ENCODE results near the gene GLB1L.

The GLB1L gene

GRCh38 chr2:219219784-219220532 is 25.3 kb downstream of the GLB1L start:
- DNase-seq = no peak

- DNase-seq = peak; percentile 62
Observed at GRCh38 chr2:219218732-219219701, 26.2 kb downstream of the GLB1L start, which contains the start of gene ABCB6. Gene ABCB6, minus strand, starts transcription at chr2:219218958. Its CDS starts 285 bp downstream, at chr2:219218673.

- peak; percentile 62 for DNase-seq
Observed at GRCh38 chr2:219218217-219218731, 27.0 kb downstream of the GLB1L start.

DNA sequence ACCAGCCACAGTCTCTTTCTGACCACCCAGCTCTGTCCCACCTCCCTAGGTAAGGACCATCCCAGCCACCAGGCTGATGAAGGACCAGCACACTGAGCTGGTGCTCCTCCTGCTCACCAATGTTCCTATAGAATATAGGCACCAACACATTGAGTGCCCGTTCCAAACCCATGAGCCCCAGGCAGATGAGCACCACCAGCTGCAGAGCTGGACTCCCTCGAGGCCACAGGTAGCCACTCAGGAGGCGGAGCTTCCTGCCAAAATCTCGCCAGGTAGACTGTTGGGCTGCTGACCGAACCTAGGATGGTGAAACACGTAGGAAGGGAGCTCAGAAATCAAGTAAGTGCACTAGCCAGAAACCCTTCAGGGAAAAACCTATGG is 28.7 kb downstream of the GLB1L start:
- no peak for DNase-seq

DNA sequence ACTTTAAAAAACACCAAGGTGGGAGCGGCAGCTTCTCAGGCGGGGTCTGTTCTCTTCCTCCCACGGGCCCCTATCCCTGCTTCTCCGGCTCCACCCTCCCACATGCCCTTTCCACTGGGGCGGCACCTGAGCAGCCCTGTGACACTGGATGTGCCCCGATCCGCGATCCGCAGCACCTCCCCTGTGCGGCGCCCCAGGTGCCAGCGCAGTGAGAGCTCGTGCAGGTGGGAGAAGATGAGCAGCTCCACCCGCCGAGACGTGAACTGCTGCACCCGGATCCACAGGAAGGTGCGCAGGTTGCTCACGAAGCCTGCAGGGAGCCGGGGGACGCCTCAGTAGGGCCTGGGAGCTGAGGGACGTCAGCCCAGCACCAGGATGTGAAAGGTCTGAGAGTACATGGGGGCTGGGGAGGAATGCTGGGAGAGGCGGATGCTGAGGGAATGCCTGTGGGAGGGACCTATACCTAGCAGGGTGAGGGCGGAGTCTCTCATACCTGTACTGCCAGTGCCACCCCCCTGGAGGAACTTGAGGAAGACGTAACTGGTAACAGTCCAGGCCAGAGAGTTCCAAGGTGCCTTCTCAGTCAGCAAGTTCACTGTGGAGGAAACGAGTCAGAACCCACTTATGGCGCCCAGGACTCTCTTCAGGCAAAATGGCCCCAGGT is 29.2 kb downstream of the GLB1L start:
- DNase-seq = no peak

- no peak for DNase-seq
Observed at GRCh38 chr2:219214786-219215185, 30.5 kb downstream of the GLB1L start.

- DNase-seq = no peak
Observed at GRCh38 chr2:219214141-219214540, 31.1 kb downstream of the GLB1L start.

GRCh38 chr2:219213486-219214071 is 31.7 kb downstream of the GLB1L start:
- DNase-seq = peak; percentile 56

GRCh38 chr2:219213026-219213415 is 32.2 kb downstream of the GLB1L start:
- DNase-seq = no peak

DNA sequence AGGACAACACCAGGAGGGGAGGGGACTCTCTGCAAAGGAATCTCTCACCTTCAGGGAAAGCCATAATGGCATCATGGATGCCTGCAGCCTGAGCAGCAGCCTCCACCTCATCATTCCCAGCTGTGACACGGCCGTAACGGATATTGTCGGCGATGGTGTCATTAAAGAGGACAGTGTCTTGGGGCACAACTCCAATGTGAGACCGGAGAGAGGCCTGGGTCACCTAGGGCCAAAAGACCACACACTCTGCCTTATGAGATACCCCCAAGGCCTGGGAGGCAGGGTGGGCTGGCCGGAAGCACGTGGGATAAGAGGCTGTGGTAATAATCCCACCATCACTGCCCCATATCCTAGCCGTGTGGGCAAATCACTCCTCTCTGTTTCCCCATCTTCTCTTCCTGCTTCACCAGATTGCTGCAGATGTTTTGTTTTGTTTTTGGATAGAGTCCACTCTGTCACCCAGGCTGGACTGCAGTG is 34.3 kb downstream of the GLB1L start:
- no peak for DNase-seq

DNA sequence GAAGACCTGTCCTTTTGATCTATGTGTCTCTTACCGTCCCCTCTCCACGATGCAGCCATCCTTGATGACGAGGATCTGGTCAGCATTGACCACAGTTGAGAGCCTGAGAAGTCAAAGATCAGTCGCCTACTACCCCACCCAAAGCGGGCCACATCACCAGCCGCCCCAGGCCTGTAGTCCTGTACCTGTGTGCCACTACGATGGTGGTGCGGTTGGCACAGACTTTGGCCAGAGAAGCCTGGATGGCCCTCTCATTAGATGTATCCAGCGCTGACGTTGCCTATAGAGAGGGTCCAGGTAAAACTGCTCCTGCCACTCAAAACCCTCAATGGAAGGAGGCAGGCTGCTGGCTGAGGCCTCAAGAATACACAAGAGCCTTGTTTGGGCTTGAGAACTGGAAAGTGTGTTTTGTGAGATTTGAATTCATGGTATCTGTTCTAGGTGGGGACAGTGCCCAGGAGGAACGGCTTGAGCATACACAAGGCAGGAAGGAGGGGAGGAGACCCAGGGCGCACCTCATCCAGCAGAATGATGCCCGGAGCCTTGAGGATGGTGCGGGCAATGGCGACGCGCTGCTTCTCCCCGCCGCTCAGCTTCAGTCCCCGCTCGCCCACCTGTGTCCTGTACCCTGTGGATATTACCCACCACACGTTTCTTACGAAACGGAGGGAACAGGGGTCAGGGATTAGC is 34.9 kb downstream of the GLB1L start:
- no peak for DNase-seq

DNA sequence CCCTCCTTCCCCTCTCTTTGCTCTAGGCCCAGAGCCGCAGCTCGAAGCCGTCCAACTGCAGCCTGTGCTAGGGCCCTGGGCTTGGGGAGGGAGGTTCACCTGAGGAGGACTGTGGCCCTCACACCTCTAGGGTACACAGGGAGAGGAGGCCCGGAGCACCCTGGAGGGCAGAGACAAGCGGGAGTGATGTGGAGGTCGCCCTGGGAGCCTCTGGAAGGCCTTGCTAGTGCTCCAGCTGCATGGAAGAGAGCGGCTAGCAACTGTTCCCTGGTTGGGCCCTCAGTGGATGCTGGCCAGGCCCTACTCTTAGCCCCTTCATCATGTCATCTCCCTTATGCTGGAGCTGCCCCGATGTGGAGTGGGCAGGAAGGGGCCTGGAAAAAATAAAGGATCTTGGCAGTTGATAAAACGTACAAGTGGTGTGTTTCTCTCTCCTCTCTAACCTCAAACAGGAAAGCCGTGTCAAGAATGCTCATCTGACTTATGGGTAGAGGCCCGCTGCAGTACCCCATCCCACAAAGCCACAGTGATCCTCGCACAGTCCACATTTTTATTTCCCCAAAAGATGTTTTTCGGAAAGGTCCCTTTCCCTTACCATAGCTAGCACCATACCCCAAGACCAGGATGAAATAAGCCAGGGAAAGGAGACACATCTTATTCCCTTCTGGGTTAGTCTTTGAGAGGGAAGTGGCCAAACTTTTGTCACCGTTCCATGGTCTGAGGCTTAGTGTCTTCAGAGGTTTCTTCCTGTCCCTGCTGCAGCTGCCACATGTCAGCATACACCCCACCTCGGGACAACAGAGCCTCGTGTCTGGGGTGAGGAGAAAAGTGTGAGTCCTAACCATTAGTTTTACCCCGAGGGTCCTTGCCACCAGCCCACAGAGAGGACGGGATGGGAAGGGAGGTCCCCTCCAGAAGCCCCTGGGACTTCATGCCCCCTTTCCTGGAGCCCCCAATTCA is 35.7 kb downstream of the GLB1L start:
- no peak for DNase-seq

GRCh38 chr2:219207884-219208740 is 37.1 kb downstream of the GLB1L start:
- peak; percentile 7 for DNase-seq

- DNase-seq = no peak
Observed at GRCh38 chr2:219207134-219207883, 37.9 kb downstream of the GLB1L start.

- DNase-seq = peak; percentile 56
Observed at GRCh38 chr2:219206328-219207133, 38.7 kb downstream of the GLB1L start, which contains the start of gene ZFAND2B. Gene ZFAND2B, plus strand, starts transcription at chr2:219206782. Its CDS starts 206 bp downstream, at chr2:219206988.

DNA sequence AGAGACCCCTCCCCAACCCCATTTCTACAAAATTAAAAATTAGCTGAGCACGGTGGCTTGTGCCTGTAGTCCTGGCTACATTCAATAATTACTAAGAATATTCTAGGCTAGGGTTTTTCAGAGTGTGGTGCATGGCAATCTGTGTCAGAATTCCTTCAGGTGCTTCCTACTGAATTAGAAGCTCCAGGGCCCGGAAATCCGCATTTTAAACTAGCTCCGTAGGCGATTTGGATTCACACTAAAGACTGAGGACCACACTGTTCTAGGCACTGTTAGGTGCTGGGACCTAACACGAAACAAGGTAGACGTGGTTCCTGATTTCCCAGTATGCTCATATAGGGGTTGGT is 39.3 kb downstream of the GLB1L start:
- no peak for DNase-seq

DNA sequence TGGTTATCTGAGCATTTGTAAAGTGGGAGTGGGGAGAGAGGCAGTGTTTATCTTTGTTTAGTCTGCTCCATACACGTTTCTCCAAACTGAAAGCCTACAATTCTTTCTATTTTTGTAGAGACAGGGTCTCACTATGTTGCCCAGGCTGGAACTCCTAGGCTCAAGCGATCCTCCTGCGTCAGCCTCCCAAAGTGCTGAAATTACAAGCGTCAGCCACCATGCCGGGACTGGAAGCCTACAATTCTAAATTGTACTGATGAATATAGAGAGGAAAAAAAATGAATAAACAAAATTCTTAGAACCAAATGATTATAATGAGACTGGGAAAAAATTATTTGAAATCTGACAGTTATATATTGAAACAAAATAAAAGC is 40.1 kb downstream of the GLB1L start:
- DNase-seq = no peak

All from NCI-H2029 treated with DMSO at 0.1 percent for 48 hours (cell line).